ENCODE results near the gene SGCD.

The SGCD gene

GRCh38 chr5:156387391-156387790, 60.4 kb downstream of the SGCD start:
- DNase-seq = no peak
- Histone ChIP-seq H4K5ac (ENCODE audit: low read length) (no peak overlapping the region), H3K4me2 (ENCODE audit: low read length) (no peak overlapping the region), H2BK5ac (ENCODE audit: low read length) (no peak overlapping the region), H3K4me1 (ENCODE audit: control insufficient read depth, low read depth, low read length) (no peaks in the 10 kb centered on the region), H3K36me3 (ENCODE audit: control insufficient read depth, insufficient read depth, low read length) (no peaks in the 10 kb centered on the region), H3K4me3 (ENCODE audit: low read length) (no peak overlapping the region), H3K56ac (ENCODE audit: low read length) (no peak overlapping the region), H3K18ac (ENCODE audit: low read length) (no peak overlapping the region), H3K9ac (ENCODE audit: low read length) (no peak overlapping the region), H3K27me3 (ENCODE audit: insufficient read depth, low read length, poor library complexity) (no peaks in the 10 kb centered on the region), H2BK120ac (ENCODE audit: low read depth, low read length) (no peak overlapping the region), H2BK15ac (replicated peaks; ENCODE audit: low read depth) (no peak overlapping the region), H3K4ac (ENCODE audit: low read depth, low read length) (no peak overlapping the region), H3K79me1 (ENCODE audit: low read length) (no peaks in the 10 kb centered on the region), H4K8ac (ENCODE audit: low read depth, low read length) (no peak overlapping the region), H3K79me2 (ENCODE audit: control insufficient read depth, insufficient read depth, low read length) (no peaks in the 10 kb centered on the region), H3K23ac (ENCODE audit: low read length) (no peak overlapping the region), H2AK5ac (ENCODE audit: low read length) (no peak overlapping the region), H3K27ac (ENCODE audit: low read depth, low read length) (no peak overlapping the region)

- Histone ChIP-seq H2BK120ac (ENCODE audit: low read depth, low read length) (no peak overlapping the region), H3K56ac (ENCODE audit: low read length) (no peak overlapping the region), H3K18ac (ENCODE audit: low read length) (no peak overlapping the region), H4K5ac (ENCODE audit: low read length) (no peak overlapping the region), H4K8ac (ENCODE audit: low read depth, low read length) (no peak overlapping the region), H3K23ac (ENCODE audit: low read length) (no peak overlapping the region), H3K9ac (ENCODE audit: low read length) (no peak overlapping the region), H3K4me2 (ENCODE audit: low read length) (no peak overlapping the region), H3K4me3 (ENCODE audit: low read length) (no peak overlapping the region), H3K4ac (ENCODE audit: low read depth, low read length) (no peak overlapping the region), H2BK15ac (replicated peaks; ENCODE audit: low read depth) (no peak overlapping the region), H2AK5ac (ENCODE audit: low read length) (no peak overlapping the region), H2BK5ac (ENCODE audit: low read length) (no peak overlapping the region), H3K27me3 (ENCODE audit: insufficient read depth, low read length, poor library complexity) (no peaks in the 10 kb centered on the region), H3K79me2 (ENCODE audit: control insufficient read depth, insufficient read depth, low read length) (no peaks in the 10 kb centered on the region), H3K27ac (ENCODE audit: low read depth, low read length) (no peak overlapping the region), H3K4me1 (ENCODE audit: control insufficient read depth, low read depth, low read length) (no peaks in the 10 kb centered on the region), H3K79me1 (ENCODE audit: low read length) (no peaks in the 10 kb centered on the region), H3K36me3 (ENCODE audit: control insufficient read depth, insufficient read depth, low read length) (no peaks in the 10 kb centered on the region)
- DNase-seq = peak; percentile 11
- no CpG with 5 or more reads among the region's 2 CpGs for WGBS (ENCODE audit: extremely low coverage, insufficient coverage, low lambda C conversion rate)
Measured at GRCh38 chr5:156388233-156388632, 61.3 kb downstream of the SGCD start.

- H3K4me3 ChIP-seq (ENCODE audit: low read length) = no peak overlapping the region
- WGBS (ENCODE audit: extremely low coverage, insufficient coverage, low lambda C conversion rate) = no CpG with 5 or more reads among the region's 7 CpGs
- no peaks in the 10 kb centered on the region for H3K79me1 ChIP-seq (ENCODE audit: low read length)
- H4K8ac ChIP-seq (ENCODE audit: low read depth, low read length) = no peak overlapping the region
- H2BK5ac ChIP-seq (ENCODE audit: low read length) = no peak overlapping the region
- no peaks in the 10 kb centered on the region for H3K4me1 ChIP-seq (ENCODE audit: control insufficient read depth, low read depth, low read length)
- no peak overlapping the region for H3K4me2 ChIP-seq (ENCODE audit: low read length)
- H3K9ac ChIP-seq (ENCODE audit: low read length) = no peak overlapping the region
- no peaks in the 10 kb centered on the region for H3K36me3 ChIP-seq (ENCODE audit: control insufficient read depth, insufficient read depth, low read length)
- no peak overlapping the region for H3K18ac ChIP-seq (ENCODE audit: low read length)
- H4K5ac ChIP-seq (ENCODE audit: low read length) = no peak overlapping the region
- no peak overlapping the region for H3K27ac ChIP-seq (ENCODE audit: low read depth, low read length)
- H3K23ac ChIP-seq (ENCODE audit: low read length) = no peak overlapping the region
- no peak overlapping the region for H2BK120ac ChIP-seq (ENCODE audit: low read depth, low read length)
- DNase-seq = no peak
- H2AK5ac ChIP-seq (ENCODE audit: low read length) = no peak overlapping the region
- no peaks in the 10 kb centered on the region for H3K27me3 ChIP-seq (ENCODE audit: insufficient read depth, low read length, poor library complexity)
- H3K56ac ChIP-seq (ENCODE audit: low read length) = no peak overlapping the region
- no peak overlapping the region for H3K4ac ChIP-seq (ENCODE audit: low read depth, low read length)
- no peaks in the 10 kb centered on the region for H3K79me2 ChIP-seq (ENCODE audit: control insufficient read depth, insufficient read depth, low read length)
- H2BK15ac ChIP-seq (replicated peaks; ENCODE audit: low read depth) = no peak overlapping the region
Measured at GRCh38 chr5:156391139-156391538, 64.2 kb downstream of the SGCD start.

- 100% methylated on average over 1 of the region's 1 CpG for WGBS (ENCODE audit: extremely low coverage, insufficient coverage, low lambda C conversion rate)
- H3K4me3 ChIP-seq (ENCODE audit: low read length) = no peak overlapping the region
Measured at GRCh38 chr5:156393980-156394379, 67.0 kb downstream of the SGCD start.

GRCh38 chr5:156394642-156395305, 67.8 kb downstream of the SGCD start:
- Histone ChIP-seq H3K27ac (ENCODE audit: low read depth, low read length) (no peak overlapping the region), H3K4ac (ENCODE audit: low read depth, low read length) (no peak overlapping the region), H3K4me3 (ENCODE audit: low read length) (no peak overlapping the region), H3K79me1 (ENCODE audit: low read length) (no peaks in the 10 kb centered on the region), H4K8ac (ENCODE audit: low read depth, low read length) (no peak overlapping the region), H3K79me2 (ENCODE audit: control insufficient read depth, insufficient read depth, low read length) (no peaks in the 10 kb centered on the region), H3K56ac (ENCODE audit: low read length) (no peak overlapping the region), H3K9ac (ENCODE audit: low read length) (no peak overlapping the region), H3K4me1 (ENCODE audit: control insufficient read depth, low read depth, low read length) (no peaks in the 10 kb centered on the region), H3K4me2 (ENCODE audit: low read length) (no peak overlapping the region), H3K23ac (ENCODE audit: low read length) (no peak overlapping the region), H3K36me3 (ENCODE audit: control insufficient read depth, insufficient read depth, low read length) (no peaks in the 10 kb centered on the region), H3K27me3 (ENCODE audit: insufficient read depth, low read length, poor library complexity) (no peaks in the 10 kb centered on the region), H2AK5ac (ENCODE audit: low read length) (no peak overlapping the region), H2BK5ac (ENCODE audit: low read length) (no peak overlapping the region), H4K5ac (ENCODE audit: low read length) (no peak overlapping the region), H2BK15ac (replicated peaks; ENCODE audit: low read depth) (no peak overlapping the region), H2BK120ac (ENCODE audit: low read depth, low read length) (no peak overlapping the region), H3K18ac (ENCODE audit: low read length) (no peak overlapping the region)
- no CpG with 5 or more reads among the region's 6 CpGs for WGBS (ENCODE audit: extremely low coverage, insufficient coverage, low lambda C conversion rate)
- DNase-seq = no peak

More at GRCh38 chr5:156393980-156394379, 67.0 kb downstream of the SGCD start:
- Histone ChIP-seq H2BK120ac (ENCODE audit: low read depth, low read length) (no peak overlapping the region), H3K4ac (ENCODE audit: low read depth, low read length) (no peak overlapping the region), H3K36me3 (ENCODE audit: control insufficient read depth, insufficient read depth, low read length) (no peaks in the 10 kb centered on the region), H3K27ac (ENCODE audit: low read depth, low read length) (no peak overlapping the region), H4K8ac (ENCODE audit: low read depth, low read length) (no peak overlapping the region), H2AK5ac (ENCODE audit: low read length) (no peak overlapping the region), H3K23ac (ENCODE audit: low read length) (no peak overlapping the region), H3K4me1 (ENCODE audit: control insufficient read depth, low read depth, low read length) (no peaks in the 10 kb centered on the region), H3K18ac (ENCODE audit: low read length) (no peak overlapping the region), H3K56ac (ENCODE audit: low read length) (no peak overlapping the region), H2BK5ac (ENCODE audit: low read length) (no peak overlapping the region), H3K79me2 (ENCODE audit: control insufficient read depth, insufficient read depth, low read length) (no peaks in the 10 kb centered on the region), H3K4me2 (ENCODE audit: low read length) (no peak overlapping the region), H4K5ac (ENCODE audit: low read length) (no peak overlapping the region), H3K9ac (ENCODE audit: low read length) (no peak overlapping the region), H2BK15ac (replicated peaks; ENCODE audit: low read depth) (no peak overlapping the region), H3K27me3 (ENCODE audit: insufficient read depth, low read length, poor library complexity) (no peaks in the 10 kb centered on the region), H3K79me1 (ENCODE audit: low read length) (no peaks in the 10 kb centered on the region)
- no peak for DNase-seq

- no peak overlapping the region for H2BK120ac ChIP-seq (ENCODE audit: low read depth, low read length)
- H2BK15ac ChIP-seq (replicated peaks; ENCODE audit: low read depth) = no peak overlapping the region
- H3K27me3 ChIP-seq (ENCODE audit: insufficient read depth, low read length, poor library complexity) = no peaks in the 10 kb centered on the region
- H2AK5ac ChIP-seq (ENCODE audit: low read length) = no peak overlapping the region
- no peaks in the 10 kb centered on the region for H3K79me1 ChIP-seq (ENCODE audit: low read length)
- H3K56ac ChIP-seq (ENCODE audit: low read length) = no peak overlapping the region
- no peak overlapping the region for H3K18ac ChIP-seq (ENCODE audit: low read length)
- no peak overlapping the region for H3K4me2 ChIP-seq (ENCODE audit: low read length)
- no peaks in the 10 kb centered on the region for H3K4me1 ChIP-seq (ENCODE audit: control insufficient read depth, low read depth, low read length)
- no peak overlapping the region for H3K27ac ChIP-seq (ENCODE audit: low read depth, low read length)
- DNase-seq = no peak
- H3K23ac ChIP-seq (ENCODE audit: low read length) = no peak overlapping the region
- no peak overlapping the region for H4K5ac ChIP-seq (ENCODE audit: low read length)
- H4K8ac ChIP-seq (ENCODE audit: low read depth, low read length) = no peak overlapping the region
- H3K4ac ChIP-seq (ENCODE audit: low read depth, low read length) = no peak overlapping the region
- no peak overlapping the region for H2BK5ac ChIP-seq (ENCODE audit: low read length)
- H3K36me3 ChIP-seq (ENCODE audit: control insufficient read depth, insufficient read depth, low read length) = no peaks in the 10 kb centered on the region
- no peaks in the 10 kb centered on the region for H3K79me2 ChIP-seq (ENCODE audit: control insufficient read depth, insufficient read depth, low read length)
- H3K4me3 ChIP-seq (ENCODE audit: low read length) = no peak overlapping the region
- H3K9ac ChIP-seq (ENCODE audit: low read length) = no peak overlapping the region
- no CpG with 5 or more reads among the region's 2 CpGs for WGBS (ENCODE audit: extremely low coverage, insufficient coverage, low lambda C conversion rate)
Measured at GRCh38 chr5:156395306-156395675, 68.3 kb downstream of the SGCD start.
